IMR-90 (cell line): Measurements from ENCODE around the gene ERICH6.

Source experiments
- BHLHE40 ChIP-seq: fragments of 150-350 bp; IDR thresholded peaks from 2 replicates; pipeline ENCODE4 v1.6.1; 2016; ENCODE audit warnings: mild to moderate bottlenecking, low read depth, low read length
- FOS ChIP-seq: fragments of 150-350 bp; IDR thresholded peaks from 2 replicates; pipeline ENCODE4 v1.6.1; 2016; ENCODE audit warnings: low read depth, low read length
- MAZ ChIP-seq: IDR thresholded peaks from 2 replicates; pipeline ENCODE4 v1.6.1; 2012; ENCODE audit warnings: low read depth, mild to moderate bottlenecking, low read length, improper control_type of control experiment, moderate library complexity, borderline replicate concordance
- POLR2A ChIP-seq: IDR thresholded peaks from 2 replicates; pipeline ENCODE4 v1.6.1; 2012; ENCODE audit warnings: mild to moderate bottlenecking, low read depth, low read length
- RCOR1 ChIP-seq: IDR thresholded peaks from 2 replicates; pipeline ENCODE4 v1.6.1; 2012; ENCODE audit warnings: mild to moderate bottlenecking, low read length, improper control_type of control experiment; ENCODE audit not compliant: insufficient replicate concordance
- SMC3 ChIP-seq: fragments of 150-350 bp; IDR thresholded peaks from 2 replicates; pipeline ENCODE4 v1.6.1; 2016; ENCODE audit warnings: low read depth, mild to moderate bottlenecking, antibody characterized with exemption, low read length, moderate library complexity
- TF ChIP-seq, protein P1 (sequence below): conservative IDR thresholded peaks from 2 replicates; pipeline ENCODE4 v1.5.1; 2012; ENCODE audit warnings: mild to moderate bottlenecking, low read depth, low read length, improper control_type of control experiment
- TF ChIP-seq, protein P2 (sequence below): fragments of 150-350 bp; IDR thresholded peaks from 2 replicates; pipeline ENCODE4 v1.6.1; 2017; ENCODE audit warnings: mild to moderate bottlenecking, antibody characterized with exemption, low read length, low read depth

DNA sequence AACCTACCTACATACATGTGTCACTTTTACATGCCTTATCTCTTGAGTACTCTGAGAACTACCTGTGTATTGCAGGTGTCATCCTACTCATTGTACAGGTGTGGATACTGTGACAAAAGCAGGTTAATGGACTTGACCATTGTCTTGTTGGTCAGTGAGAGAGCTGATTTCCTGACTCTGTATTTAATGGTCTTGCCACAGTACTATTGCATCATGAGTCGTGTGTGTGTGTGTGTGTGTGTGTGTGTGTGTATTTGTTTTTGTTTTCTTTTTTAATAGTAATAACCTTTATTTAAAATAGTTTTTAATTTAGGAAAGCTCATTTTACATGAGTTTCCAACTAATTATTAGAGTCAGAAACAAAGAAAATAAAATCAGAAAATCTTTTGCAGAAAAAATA is 92.9 kb downstream of the ERICH6 start:
- TF ChIP-seq, protein P1, sequence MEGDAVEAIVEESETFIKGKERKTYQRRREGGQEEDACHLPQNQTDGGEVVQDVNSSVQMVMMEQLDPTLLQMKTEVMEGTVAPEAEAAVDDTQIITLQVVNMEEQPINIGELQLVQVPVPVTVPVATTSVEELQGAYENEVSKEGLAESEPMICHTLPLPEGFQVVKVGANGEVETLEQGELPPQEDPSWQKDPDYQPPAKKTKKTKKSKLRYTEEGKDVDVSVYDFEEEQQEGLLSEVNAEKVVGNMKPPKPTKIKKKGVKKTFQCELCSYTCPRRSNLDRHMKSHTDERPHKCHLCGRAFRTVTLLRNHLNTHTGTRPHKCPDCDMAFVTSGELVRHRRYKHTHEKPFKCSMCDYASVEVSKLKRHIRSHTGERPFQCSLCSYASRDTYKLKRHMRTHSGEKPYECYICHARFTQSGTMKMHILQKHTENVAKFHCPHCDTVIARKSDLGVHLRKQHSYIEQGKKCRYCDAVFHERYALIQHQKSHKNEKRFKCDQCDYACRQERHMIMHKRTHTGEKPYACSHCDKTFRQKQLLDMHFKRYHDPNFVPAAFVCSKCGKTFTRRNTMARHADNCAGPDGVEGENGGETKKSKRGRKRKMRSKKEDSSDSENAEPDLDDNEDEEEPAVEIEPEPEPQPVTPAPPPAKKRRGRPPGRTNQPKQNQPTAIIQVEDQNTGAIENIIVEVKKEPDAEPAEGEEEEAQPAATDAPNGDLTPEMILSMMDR = no peak
- TF ChIP-seq, protein P2, sequence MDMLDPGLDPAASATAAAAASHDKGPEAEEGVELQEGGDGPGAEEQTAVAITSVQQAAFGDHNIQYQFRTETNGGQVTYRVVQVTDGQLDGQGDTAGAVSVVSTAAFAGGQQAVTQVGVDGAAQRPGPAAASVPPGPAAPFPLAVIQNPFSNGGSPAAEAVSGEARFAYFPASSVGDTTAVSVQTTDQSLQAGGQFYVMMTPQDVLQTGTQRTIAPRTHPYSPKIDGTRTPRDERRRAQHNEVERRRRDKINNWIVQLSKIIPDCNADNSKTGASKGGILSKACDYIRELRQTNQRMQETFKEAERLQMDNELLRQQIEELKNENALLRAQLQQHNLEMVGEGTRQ = no peak
- TF ChIP-seq POLR2A (no peak), MAZ (no peak), FOS (no peak), BHLHE40 (no peak), SMC3 (no peak), RCOR1 (no peak)
